T-cell (primary cell): ENCODE results near the gene SOX6. TPM values are rescaled to one million over a fixed set of nuclear protein-coding genes. Genes with fewer than 3 reads are reported as not detected.
"Not testable (repeated sequence)": the region's sequence is repeated elsewhere in the genome, so short reads cannot be mapped to it uniquely, and the experiment has no call there.

ENCODE experiments used
- ATAC-seq, 4 experiments: fragments of 200-7000 bp in 3 of 4; fragments of 150-1000 bp in 1 of 4; cut with Tn5 transposase; replicated peaks in 1 of 4; 1 replicate in 3 of 4; 2 replicates in 1 of 4; pipeline ENCODE4 v1.10.0; 2021; ENCODE audit warnings: moderate library complexity in 3 of 4, mild to moderate bottlenecking in 2 of 4, moderate number of reproducible peaks in 1 of 4
- CTCF ChIA-PET, 2 donors: fragments of 300-600 bp; sonication (Branson Sonifier 250); formaldehyde crosslinking; loops; one replicate each; lab custom pipeline; 2022; ENCODE audit warnings: antibody characterized with exemption in 2 of 2; lab: Charles Lee
- POLR2A ChIA-PET, 2 donors: fragments of 300-600 bp; sonication (Branson Sonifier 250); formaldehyde crosslinking; loops; one replicate each; lab custom pipeline; 2022; ENCODE audit warnings: antibody characterized with exemption in 2 of 2; lab: Charles Lee
- DNase-seq, 35 experiments: peaks; one replicate each; pipeline versions ENCODE4 v3.0.0 to v3.0.0-alpha.2; 2013 to 2023
- H3K27ac ChIP-seq: one replicate; pipeline ENCODE4 v1.5.1; 2013; ENCODE audit warnings: low read length
- H3K27me3 ChIP-seq, 2 experiments: replicated peaks in 1 of 2; 1 replicate in 1 of 2; 2 replicates in 1 of 2; pipeline versions ENCODE4 v1.6.1 to v1.7.0; 2013; ENCODE audit warnings: low read length in 1 of 2, mixed read lengths in 1 of 2; ENCODE audit not compliant: control insufficient read depth in 2 of 2, insufficient read depth in 2 of 2; ENCODE audit errors: extremely low read depth in 1 of 2
- H3K36me3 ChIP-seq, 2 donors: 1 replicate in 1 of 2; 2 replicates in 1 of 2; pipeline versions ENCODE4 v1.6.1 to v1.7.0; 2013; ENCODE audit warnings: low read length in 1 of 2; ENCODE audit not compliant: control insufficient read depth in 2 of 2, insufficient read depth in 1 of 2; ENCODE audit errors: extremely low read depth in 1 of 2
- H3K4me1 ChIP-seq, 2 experiments: 1 replicate in 1 of 2; 2 replicates in 1 of 2; pipeline versions ENCODE4 v1.6.1 to v1.7.0; 2013; ENCODE audit warnings: low read length in 2 of 2, mixed read lengths in 1 of 2; ENCODE audit not compliant: insufficient read depth in 2 of 2, control insufficient read depth in 1 of 2; ENCODE audit errors: extremely low read depth in 1 of 2
- H3K4me3 ChIP-seq, 2 donors: 1 replicate in 1 of 2; 2 replicates in 1 of 2; pipeline versions ENCODE4 v1.5.1 to v1.7.0; 2013; ENCODE audit warnings: mild to moderate bottlenecking in 2 of 2, low read length in 1 of 2, moderate library complexity in 1 of 2; ENCODE audit not compliant: control insufficient read depth in 1 of 2; ENCODE audit errors: extremely low read depth in 1 of 2
- H3K9me3 ChIP-seq: 2 replicates; pipeline ENCODE4 v1.7.0; 2013
- H3K27ac Mint-ChIP-seq, 2 donors: one replicate each; pipeline ENCODE4 v1.8.0; 2020 to 2021; ENCODE audit warnings: mild to moderate bottlenecking in 2 of 2, mixed read lengths in 2 of 2
- H3K27me3 Mint-ChIP-seq, 2 donors: one replicate each; pipeline ENCODE4 v1.8.0; 2021 to 2022; ENCODE audit warnings: mixed read lengths in 2 of 2
- H3K36me3 Mint-ChIP-seq: one replicate; pipeline ENCODE4 v1.8.0; 2021; ENCODE audit warnings: mixed read lengths
- H3K4me1 Mint-ChIP-seq, 3 donors: one replicate each; pipeline ENCODE4 v1.8.0; 2020 to 2022; ENCODE audit warnings: mixed read lengths in 3 of 3, mild to moderate bottlenecking in 1 of 3
- H3K4me3 Mint-ChIP-seq, 3 donors: one replicate each; pipeline ENCODE4 v1.8.0; 2020 to 2022; ENCODE audit warnings: mild to moderate bottlenecking in 3 of 3, mixed read lengths in 3 of 3, moderate library complexity in 3 of 3
- H3K9me3 Mint-ChIP-seq, 3 donors: one replicate each; pipeline ENCODE4 v1.8.0; 2020 to 2022; ENCODE audit warnings: mixed read lengths in 3 of 3
- WGBS: methylation state at CpG from one replicate; pipeline ENCODE4 v1.1.5; 2013; ENCODE audit warnings: missing lambda C conversion rate; ENCODE audit not compliant: insufficient coverage; 5-methylcytosine and 5-hydroxymethylcytosine counted together
- total RNA-seq, 35 experiments: library from RNA in 6 of 35; stranded (reverse) in 6 of 35; fragments of 120-200 nt in 1 of 35; gene quantifications; one replicate each; pipeline versions ENCODE4 v1.2.1 to v1.2.4 and lab custom pipeline; 2013 to 2026

Gene SOX6
- total RNA-seq, 5 donors from 2014 or later (not counting 1 experiment from before 2014, with no cell fraction given), result 0.16 TPM; not detected in 4

DNA sequence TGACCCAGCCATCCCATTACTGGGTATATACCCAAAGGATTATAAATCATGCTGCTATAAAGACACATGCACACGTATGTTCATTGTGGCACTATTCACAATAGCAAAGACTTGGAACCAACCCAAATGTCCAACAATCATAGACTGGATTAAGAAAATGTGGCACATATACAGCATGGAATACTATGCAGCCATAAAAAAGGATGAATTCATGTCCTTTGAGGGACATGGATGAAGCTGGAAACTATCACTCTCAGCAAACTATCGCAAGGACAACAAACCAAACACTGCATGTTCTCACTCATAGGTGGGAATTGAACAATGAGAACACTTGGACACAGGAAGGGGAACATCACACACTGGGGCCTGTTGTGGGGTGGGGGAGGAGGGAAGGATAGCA, 209.4 kb downstream of the SOX6 start:
- H3K27ac Mint-ChIP-seq, ATAC-seq, H3K4me1 Mint-ChIP-seq, H3K36me3 ChIP-seq, DNase-seq, POLR2A ChIA-PET, H3K4me1 ChIP-seq, CTCF ChIA-PET, H3K27me3 ChIP-seq, H3K4me3 Mint-ChIP-seq, H3K27me3 Mint-ChIP-seq, H3K9me3 ChIP-seq, H3K36me3 Mint-ChIP-seq, H3K4me3 ChIP-seq, H3K27ac ChIP-seq: not testable (repeated sequence)
- WGBS, result no CpG with 5 or more reads among the region's 2 CpGs
- peaks cover 9 to 15% (median 11%) of the 10 kb centered on the region in 3 donors for H3K9me3 Mint-ChIP-seq

DNA sequence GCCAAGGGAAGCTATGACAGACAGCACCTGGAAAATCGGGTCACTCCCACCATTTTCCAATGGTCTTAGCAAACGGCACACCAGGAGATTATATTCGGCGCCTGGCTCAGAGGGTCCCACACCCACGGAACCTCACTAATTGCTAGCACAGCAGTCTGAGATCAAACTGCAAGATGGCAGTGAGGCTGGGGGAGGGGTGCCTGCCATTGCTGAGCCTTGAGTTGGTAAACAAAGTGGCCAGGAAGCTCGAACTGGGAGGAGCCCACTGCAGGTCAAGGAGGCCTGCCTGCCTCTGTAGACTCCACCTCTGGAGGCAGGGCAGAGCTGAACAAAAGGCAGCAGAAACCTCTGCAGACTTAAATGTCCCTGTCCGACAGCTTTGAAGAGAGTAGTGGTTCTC, 214.7 kb downstream of the SOX6 start:
- 81% methylated on average over 4 of the region's 7 CpGs for WGBS
- H3K36me3 Mint-ChIP-seq, H3K36me3 ChIP-seq, H3K27ac ChIP-seq, H3K9me3 ChIP-seq, DNase-seq, H3K27ac Mint-ChIP-seq, ATAC-seq, CTCF ChIA-PET, H3K27me3 Mint-ChIP-seq, H3K4me3 ChIP-seq, H3K4me3 Mint-ChIP-seq, POLR2A ChIA-PET, H3K4me1 Mint-ChIP-seq, H3K27me3 ChIP-seq, H3K4me1 ChIP-seq: not testable (repeated sequence)
- H3K9me3 Mint-ChIP-seq, result peaks cover 3 to 13% (median 12%) of the 10 kb centered on the region in 3 donors

DNA sequence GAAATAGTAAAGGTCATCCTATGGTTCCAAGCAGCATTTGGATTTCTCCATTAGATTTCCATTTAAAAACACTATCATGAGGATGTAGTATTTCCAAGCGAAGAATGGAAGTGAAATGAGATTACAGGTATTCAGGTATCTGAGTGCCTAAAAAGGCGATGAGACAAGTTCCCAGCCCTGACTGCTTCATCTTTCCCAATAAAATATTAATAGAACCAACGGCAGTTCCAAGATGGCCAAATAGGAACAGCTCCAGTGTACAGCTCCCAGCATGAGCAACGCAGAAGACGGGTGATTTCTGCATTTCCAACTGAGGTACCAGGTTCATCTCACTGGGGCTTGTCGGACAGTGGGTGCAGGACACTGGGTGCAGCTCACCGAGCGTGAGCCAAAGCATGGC, 215.2 kb downstream of the SOX6 start:
- H3K4me1 ChIP-seq, H3K36me3 Mint-ChIP-seq, H3K27me3 Mint-ChIP-seq, H3K27ac ChIP-seq, CTCF ChIA-PET, H3K27ac Mint-ChIP-seq, H3K4me3 ChIP-seq, DNase-seq, H3K36me3 ChIP-seq, H3K27me3 ChIP-seq, ATAC-seq, H3K4me1 Mint-ChIP-seq, H3K4me3 Mint-ChIP-seq, H3K9me3 ChIP-seq, POLR2A ChIA-PET: not testable (repeated sequence)
- peaks cover 3 to 13% (median 12%) of the 10 kb centered on the region in 3 donors for H3K9me3 Mint-ChIP-seq
- WGBS, result 89% methylated on average over 7 of the region's 8 CpGs

DNA sequence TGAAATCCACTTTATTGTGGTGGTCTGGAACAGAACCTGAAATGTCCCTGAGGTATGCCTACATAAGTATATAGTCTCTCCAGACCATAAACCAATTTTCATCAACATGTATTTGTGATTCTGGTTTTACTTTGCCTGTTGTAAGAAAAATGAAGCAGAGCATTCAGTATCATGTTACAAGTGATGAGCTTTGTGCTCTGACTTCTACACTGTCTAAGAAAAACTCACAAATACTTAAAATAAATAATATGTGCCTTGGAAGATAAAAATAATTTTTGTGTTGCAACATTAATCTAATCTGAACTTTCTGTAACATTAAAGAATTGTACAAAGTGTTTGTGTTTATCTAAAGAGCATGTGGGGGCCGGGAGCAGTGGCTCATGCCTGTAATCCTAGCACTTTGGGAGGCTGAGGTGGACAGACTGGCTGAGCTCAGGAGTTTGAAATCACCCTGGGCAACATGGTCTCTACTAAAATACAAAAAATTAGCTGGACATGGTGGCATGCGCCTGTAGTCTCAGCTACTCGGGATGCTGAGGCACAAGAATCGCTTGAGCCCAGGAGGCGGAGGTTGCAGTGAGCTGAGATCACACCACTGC, 219.5 kb downstream of the SOX6 start:
- H3K9me3 ChIP-seq, result no peaks in the 10 kb centered on the region
- H3K27ac ChIP-seq, result no peak overlapping the region
- Mint-ChIP-seq H3K27me3 (no peaks in the 10 kb centered on the region), H3K27ac (no peak overlapping the region), H3K4me3 (no peak overlapping the region), H3K4me1 (no peaks in the 10 kb centered on the region), H3K36me3 (no peaks in the 10 kb centered on the region), H3K9me3 (peaks cover 3 to 19% (median 12%) of the 10 kb centered on the region in 3 donors)
- no peak overlapping the region for H3K4me3 ChIP-seq
- ATAC-seq (no peak), DNase-seq (no peak)
- ChIA-PET CTCF (no interaction called here), POLR2A (no interaction called here)
- no peaks in the 10 kb centered on the region for H3K4me1 ChIP-seq
- WGBS, result 100% methylated on average over 1 of the region's 5 CpGs
- H3K27me3 ChIP-seq, result no peaks in the 10 kb centered on the region
- H3K36me3 ChIP-seq, result no peaks in the 10 kb centered on the region

DNA sequence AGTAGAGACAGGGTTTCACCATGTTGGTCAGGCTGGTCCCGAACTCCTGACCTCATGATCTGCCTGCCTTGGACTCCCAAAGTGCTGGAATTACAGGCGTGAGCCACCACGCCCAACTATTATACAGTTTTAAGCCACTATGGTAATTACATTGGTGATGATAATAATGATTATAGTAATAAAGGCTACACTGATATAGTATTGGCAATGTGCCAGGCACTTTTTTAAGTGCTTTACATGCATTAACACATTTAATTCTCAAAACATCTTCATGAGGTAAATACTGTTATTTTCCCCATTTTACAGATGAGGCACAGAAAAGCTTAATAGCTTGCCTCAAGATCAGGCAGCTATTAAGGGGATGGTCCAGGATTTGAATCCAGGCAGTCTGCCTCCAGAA, 222.5 kb downstream of the SOX6 start:
- peaks cover 4 to 12% (median 4%) of the 10 kb centered on the region in 3 donors for H3K9me3 Mint-ChIP-seq
- DNase-seq, result no peak
- H3K27ac Mint-ChIP-seq, result no peak overlapping the region
- Histone ChIP-seq H3K36me3 (no peaks in the 10 kb centered on the region), H3K4me3 (no peak overlapping the region), H3K27me3 (no peaks in the 10 kb centered on the region), H3K27ac (no peak overlapping the region), H3K4me1 (no peaks in the 10 kb centered on the region), H3K9me3 (no peaks in the 10 kb centered on the region)
- no CpG with 5 or more reads among the region's 3 CpGs for WGBS
- ATAC-seq, result no peak
- no peaks in the 10 kb centered on the region for H3K4me1 Mint-ChIP-seq
- no peaks in the 10 kb centered on the region for H3K36me3 Mint-ChIP-seq
- POLR2A ChIA-PET, result no interaction called here
- H3K27me3 Mint-ChIP-seq, result no peaks in the 10 kb centered on the region
- H3K4me3 Mint-ChIP-seq, result no peak overlapping the region
- CTCF ChIA-PET, result no interaction called here

DNA sequence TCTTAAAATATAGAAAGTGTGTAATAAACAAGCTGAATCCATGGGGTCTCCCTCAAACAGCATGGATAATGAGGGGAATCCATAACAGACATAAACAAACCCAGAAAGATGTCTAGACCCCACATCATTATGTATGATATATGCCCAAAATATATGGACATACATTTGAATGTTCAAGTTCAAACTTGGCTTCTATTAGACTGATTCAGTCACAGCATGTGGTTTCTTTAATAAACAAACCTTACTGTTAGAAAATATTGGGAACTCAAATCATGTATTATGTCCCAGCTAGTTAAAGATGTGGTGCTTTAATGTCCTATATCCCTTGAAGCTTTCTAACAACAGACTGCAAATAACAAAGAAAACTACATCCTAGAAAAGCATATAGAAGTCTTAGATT, 228.6 kb downstream of the SOX6 start:
- no peak overlapping the region for H3K27ac ChIP-seq
- ChIA-PET CTCF (no interaction called here), POLR2A (no interaction called here)
- H3K4me1 ChIP-seq, result no peaks in the 10 kb centered on the region
- H3K4me3 ChIP-seq, result no peak overlapping the region
- Mint-ChIP-seq H3K36me3 (no peaks in the 10 kb centered on the region), H3K9me3 (peaks cover 9 to 16% (median 10%) of the 10 kb centered on the region in 3 donors), H3K4me1 (no peaks in the 10 kb centered on the region), H3K27ac (no peak overlapping the region), H3K4me3 (no peak overlapping the region), H3K27me3 (no peaks in the 10 kb centered on the region)
- DNase-seq (no peak), ATAC-seq (no peak)
- H3K27me3 ChIP-seq, result no peaks in the 10 kb centered on the region
- H3K36me3 ChIP-seq, result no peaks in the 10 kb centered on the region
- no peaks in the 10 kb centered on the region for H3K9me3 ChIP-seq

DNA sequence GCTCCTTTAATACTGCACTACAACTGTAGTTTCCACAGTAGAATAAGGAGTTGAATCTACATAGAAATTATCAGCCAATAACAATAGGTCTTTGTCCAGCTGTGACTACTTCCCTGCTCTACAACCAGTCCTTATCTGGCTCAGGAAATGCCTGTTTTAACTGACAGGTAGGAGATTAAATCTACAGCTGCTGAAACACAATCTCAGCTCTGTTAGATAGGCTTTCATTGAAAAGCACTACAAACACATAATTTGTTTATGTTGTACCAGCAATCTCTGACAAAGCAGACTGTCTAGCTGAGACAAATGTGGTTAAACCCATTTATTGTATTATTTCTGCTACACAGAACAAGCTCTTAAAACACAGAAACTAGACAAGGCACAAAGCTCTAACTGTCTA, 230.0 kb downstream of the SOX6 start:
- no peaks in the 10 kb centered on the region for H3K27me3 Mint-ChIP-seq
- Histone ChIP-seq H3K27me3 (no peaks in the 10 kb centered on the region), H3K4me3 (no peak overlapping the region), H3K36me3 (no peaks in the 10 kb centered on the region), H3K9me3 (no peaks in the 10 kb centered on the region), H3K4me1 (no peaks in the 10 kb centered on the region), H3K27ac (no peak overlapping the region)
- peaks cover 9 to 13% (median 10%) of the 10 kb centered on the region in 3 donors for H3K9me3 Mint-ChIP-seq
- DNase-seq, result no peak
- no peak overlapping the region for H3K4me3 Mint-ChIP-seq
- H3K27ac Mint-ChIP-seq, result no peak overlapping the region
- POLR2A ChIA-PET, result no interaction called here
- no peaks in the 10 kb centered on the region for H3K4me1 Mint-ChIP-seq
- H3K36me3 Mint-ChIP-seq, result no peaks in the 10 kb centered on the region
- ATAC-seq, result no peak
- CTCF ChIA-PET, result no interaction called here
